ENCODE results near the gene DEFB114.
"Not testable (repeated sequence)": the region's sequence is repeated elsewhere in the genome, so short reads cannot be mapped to it uniquely, and the experiment has no call there.

DEFB114 gene, protein sequence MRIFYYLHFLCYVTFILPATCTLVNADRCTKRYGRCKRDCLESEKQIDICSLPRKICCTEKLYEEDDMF

DNA sequence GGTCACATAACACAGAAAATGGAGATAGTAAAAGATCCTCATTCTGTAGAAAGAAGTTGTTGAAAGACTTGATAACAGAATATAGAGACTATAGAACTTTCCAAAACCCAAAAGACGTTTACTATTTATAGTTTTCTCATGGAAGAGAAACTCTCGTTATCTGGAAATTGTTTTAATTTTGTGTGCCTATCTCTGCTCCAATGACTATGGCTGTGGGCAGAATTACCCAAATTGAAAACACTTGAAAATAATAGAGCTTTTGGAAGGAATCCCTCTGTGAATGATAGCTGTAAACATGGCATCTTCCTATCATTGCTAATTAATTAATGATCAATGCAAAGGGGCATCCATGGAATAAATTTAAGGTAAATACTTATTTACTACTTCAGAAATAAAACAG is at the start of gene DEFB114:
Gene DEFB114 (minus strand): TSS at position 101 of the 400 bp plus-strand sequence. CDS start 59 bp downstream, at position 42.
- no peak for DNase-seq (ENCODE audit: low spot score)

DNA sequence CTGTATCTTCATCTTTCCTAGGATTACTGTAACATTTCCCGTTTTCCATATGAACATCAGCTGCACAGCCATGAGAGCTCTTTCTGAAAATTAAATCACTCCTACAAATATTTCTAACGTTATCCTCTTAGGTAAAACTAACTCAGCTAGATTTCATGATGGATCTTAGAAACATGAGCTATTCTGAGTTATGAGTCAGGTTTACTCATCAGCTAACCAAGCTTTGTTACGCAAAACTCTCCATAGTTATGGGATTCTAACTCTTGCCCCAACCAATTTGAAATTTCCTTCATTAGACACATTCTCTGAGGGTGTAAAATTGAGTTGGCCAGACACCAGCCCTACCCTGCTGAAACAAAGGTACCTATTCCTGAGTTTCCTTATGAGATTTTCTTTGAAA is 43.9 kb upstream of the DEFB114 start:
- DNase-seq (ENCODE audit: low spot score) = no peak

- DNase-seq (ENCODE audit: low spot score) = no peak
These were observed 39.2 kb upstream of the DEFB114 start for GRCh38 chr6:50003139-50003538.

GRCh38 chr6:49995278-49995677 is 31.3 kb upstream of the DEFB114 start:
- no peak for DNase-seq (ENCODE audit: low spot score)

GRCh38 chr6:49988900-49989299 is 24.9 kb upstream of the DEFB114 start:
- no peak for DNase-seq (ENCODE audit: low spot score)

DNA sequence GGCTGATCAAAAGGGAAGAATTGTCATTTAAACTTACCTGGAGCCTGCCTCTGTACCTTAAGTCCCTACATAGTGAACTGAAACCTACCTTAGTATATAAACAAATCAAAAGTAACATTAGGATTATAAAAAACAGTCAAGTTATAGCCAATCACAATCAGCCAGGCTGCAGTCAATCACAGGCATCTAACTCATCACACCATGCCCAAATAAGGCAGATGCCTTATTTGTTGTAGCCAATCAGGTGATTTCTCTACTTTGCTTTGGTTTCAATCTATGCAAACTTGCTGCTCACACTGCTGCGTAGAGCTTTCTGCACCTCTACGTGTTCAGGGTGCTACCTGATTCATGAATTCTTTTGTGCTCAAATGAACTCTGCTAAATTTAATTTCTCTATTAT is 23.8 kb upstream of the DEFB114 start:
- no peak for DNase-seq (ENCODE audit: low spot score)

DNA sequence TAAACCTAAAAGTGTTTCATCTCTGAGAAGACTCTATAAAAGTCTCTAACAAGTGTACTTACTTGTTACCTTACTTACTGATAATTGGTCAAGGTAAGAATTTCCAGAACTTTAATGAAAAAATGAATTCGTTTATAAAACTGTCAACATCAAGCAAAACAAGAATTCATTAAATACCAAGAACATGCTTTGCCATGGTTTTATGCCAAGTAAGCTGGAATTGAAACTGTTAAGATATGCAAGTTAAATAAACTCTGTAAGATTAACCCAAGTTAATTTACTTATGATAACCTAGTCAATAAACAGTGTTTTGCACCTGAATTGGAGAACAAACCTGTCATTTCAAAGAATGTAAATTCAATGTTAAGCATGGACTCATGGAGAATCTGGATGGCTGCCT is 22.6 kb upstream of the DEFB114 start:
- no peak for DNase-seq (ENCODE audit: low spot score)

GRCh38 chr6:49982046-49982445 is 18.1 kb upstream of the DEFB114 start:
- DNase-seq (ENCODE audit: low spot score) = no peak

DNA sequence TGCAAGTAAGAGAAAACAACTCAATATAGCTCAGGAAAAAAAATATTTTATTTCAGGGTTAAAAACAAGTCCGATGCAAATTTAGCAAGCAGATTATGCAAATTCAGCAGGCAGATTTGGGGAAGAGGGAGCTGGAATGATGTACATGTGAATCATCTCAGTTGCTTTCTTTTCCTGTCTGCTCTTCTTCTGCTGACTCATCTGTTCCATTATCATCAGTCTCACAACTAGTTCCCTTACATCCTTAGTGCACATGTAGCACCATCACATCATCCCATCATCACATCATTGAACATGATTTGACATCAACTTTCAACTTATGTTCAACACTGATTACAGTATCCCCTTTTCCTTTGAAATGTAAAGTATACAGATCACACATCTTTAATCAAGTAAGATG is 16.9 kb upstream of the DEFB114 start:
- DNase-seq (ENCODE audit: low spot score) = no peak

GRCh38 chr6:49979584-49979983 is 15.6 kb upstream of the DEFB114 start:
- DNase-seq (ENCODE audit: low spot score) = no peak

- no peak for DNase-seq (ENCODE audit: low spot score)
These were observed 14.6 kb upstream of the DEFB114 start for GRCh38 chr6:49978332-49979226.

- no peak for DNase-seq (ENCODE audit: low spot score)
These were observed 5.6 kb upstream of the DEFB114 start, which contains the start of gene DEFB113 for GRCh38 chr6:49969605-49970004. Gene DEFB113, minus strand, starts transcription at chr6:49969625. Its CDS starts 0 bp downstream, at chr6:49969625.

GRCh38 chr6:49966823-49967222 is 2.9 kb upstream of the DEFB114 start:
- no peak for DNase-seq (ENCODE audit: low spot score)

- DNase-seq (ENCODE audit: low spot score) = no peak
These were observed 2.4 kb upstream of the DEFB114 start for GRCh38 chr6:49966334-49966733.

- no peak for DNase-seq (ENCODE audit: low spot score)
These were observed 5.8 kb downstream of the DEFB114 start for GRCh38 chr6:49958180-49958579.

- DNase-seq (ENCODE audit: low spot score) = no peak
These were observed 8.1 kb downstream of the DEFB114 start for GRCh38 chr6:49955847-49956246.

DNA sequence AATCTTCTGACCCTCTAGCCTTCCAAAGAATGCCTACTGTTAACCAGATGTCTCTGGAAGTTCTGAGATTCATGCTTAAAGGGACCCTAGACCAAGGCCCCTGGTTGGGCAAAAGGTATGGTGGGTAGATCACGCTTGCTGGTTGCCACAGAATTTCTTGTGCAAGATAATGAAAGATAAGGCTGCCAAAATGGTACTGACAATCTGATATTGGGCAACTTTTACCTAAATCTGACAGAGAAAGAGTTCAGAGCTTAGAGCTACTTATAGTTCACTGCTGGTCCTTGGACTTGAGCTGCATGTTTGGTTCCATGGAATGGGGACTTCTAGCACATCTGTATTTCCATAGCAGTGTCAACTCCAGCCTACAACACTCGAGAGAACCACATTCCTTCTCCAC is 12.0 kb downstream of the DEFB114 start:
- DNase-seq (ENCODE audit: low spot score) = no peak

DNA sequence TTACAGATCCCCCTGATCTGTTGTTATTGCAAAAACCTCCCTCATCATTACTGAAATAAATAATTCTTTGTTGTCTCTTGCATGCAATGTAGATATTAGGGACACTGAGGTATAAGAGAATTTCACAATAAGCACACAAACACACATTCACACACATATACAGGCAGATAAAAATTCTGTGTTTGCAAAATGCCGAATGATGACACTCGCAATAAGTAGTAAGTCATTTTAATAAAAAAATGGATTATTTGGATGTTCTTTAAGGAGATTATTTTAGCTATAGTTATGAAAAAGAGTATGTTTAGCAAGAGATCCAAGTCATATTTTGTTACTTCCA is 13.6 kb downstream of the DEFB114 start:
- no peak for DNase-seq (ENCODE audit: low spot score)

- no peak for DNase-seq (ENCODE audit: low spot score)
These were observed 14.9 kb downstream of the DEFB114 start for GRCh38 chr6:49949062-49949461.

- DNase-seq (ENCODE audit: low spot score) = no peak
These were observed 17.1 kb downstream of the DEFB114 start for GRCh38 chr6:49946835-49947234.

- DNase-seq (ENCODE audit: low spot score) = not testable (repeated sequence)
These were observed 19.9 kb downstream of the DEFB114 start for GRCh38 chr6:49944068-49944467.

- no peak for DNase-seq (ENCODE audit: low spot score)
These were observed 23.9 kb downstream of the DEFB114 start for GRCh38 chr6:49939993-49940498.

- no peak for DNase-seq (ENCODE audit: low spot score)
These were observed 26.2 kb downstream of the DEFB114 start for GRCh38 chr6:49937811-49938210.

GRCh38 chr6:49937017-49937416 is 26.9 kb downstream of the DEFB114 start:
- no peak for DNase-seq (ENCODE audit: low spot score)
